CD4-positive, alpha-beta T cell treated with Interferon gamma for 1 hour (primary cell): Measurements from ENCODE around the gene TAS2R19.
"Not testable (repeated sequence)": the region's sequence is repeated elsewhere in the genome, so short reads cannot be mapped to it uniquely, and the experiment has no call there.

Experiments used
- DNase-seq: peaks from one replicate; pipeline ENCODE4 v3.0.0-alpha.2; 2020

The TAS2R19 gene

GRCh38 chr12:11022520-11022919 is at the start of gene TAS2R19:
Gene TAS2R19, minus strand, starts transcription at chr12:11022620. Its CDS starts 49 bp downstream, at chr12:11022571.
- no peak for DNase-seq

- DNase-seq = no peak
Measured at GRCh38 chr12:11071414-11071813, 49.0 kb upstream of the TAS2R19 start.

- DNase-seq = no peak
Measured at GRCh38 chr12:11070999-11071398, 48.6 kb upstream of the TAS2R19 start.

- no peak for DNase-seq
Measured at GRCh38 chr12:11069854-11070365, 47.5 kb upstream of the TAS2R19 start.

- DNase-seq = no peak
Measured at GRCh38 chr12:11067514-11067913, 45.1 kb upstream of the TAS2R19 start.

- DNase-seq = not testable (repeated sequence)
Measured at GRCh38 chr12:11062194-11062593, 39.8 kb upstream of the TAS2R19 start, which contains the start of gene TAS2R46. Gene TAS2R46, minus strand, starts transcription at chr12:11062294. Its CDS starts 0 bp downstream, at chr12:11062294.

- no peak for DNase-seq
Measured at GRCh38 chr12:11059784-11060183, 37.4 kb upstream of the TAS2R19 start.

GRCh38 chr12:11059041-11059440 is 36.6 kb upstream of the TAS2R19 start:
- no peak for DNase-seq

GRCh38 chr12:11055306-11055705 is 32.9 kb upstream of the TAS2R19 start:
- no peak for DNase-seq

- not testable (repeated sequence) for DNase-seq
Measured at GRCh38 chr12:11049806-11050531, 27.5 kb upstream of the TAS2R19 start.

GRCh38 chr12:11041366-11041765 is 18.9 kb upstream of the TAS2R19 start:
- not testable (repeated sequence) for DNase-seq

GRCh38 chr12:11040162-11040561 is 17.7 kb upstream of the TAS2R19 start:
- no peak for DNase-seq

GRCh38 chr12:11039171-11039570 is 16.8 kb upstream of the TAS2R19 start:
- DNase-seq = no peak

GRCh38 chr12:11033959-11034358 is 11.5 kb upstream of the TAS2R19 start:
- not testable (repeated sequence) for DNase-seq

GRCh38 chr12:11031307-11031706 is 8.9 kb upstream of the TAS2R19 start, which contains the start of gene TAS2R31:
Gene TAS2R31, minus strand, starts transcription at chr12:11031407. Its CDS starts 72 bp downstream, at chr12:11031335.
- no peak for DNase-seq

- no peak for DNase-seq
Measured at GRCh38 chr12:11026118-11026517, 3.7 kb upstream of the TAS2R19 start.

GRCh38 chr12:11023387-11023786 is 967 bp upstream of the TAS2R19 start:
- DNase-seq = no peak

- DNase-seq = no peak
Measured at GRCh38 chr12:11016937-11017336, 5.5 kb downstream of the TAS2R19 start.

GRCh38 chr12:11015775-11016430 is 6.5 kb downstream of the TAS2R19 start:
- DNase-seq = no peak

GRCh38 chr12:11014234-11014633 is 8.2 kb downstream of the TAS2R19 start:
- DNase-seq = no peak

GRCh38 chr12:11007608-11008007 is 14.8 kb downstream of the TAS2R19 start:
- DNase-seq = no peak

- DNase-seq = no peak
Measured at GRCh38 chr12:10998204-10998603, 24.2 kb downstream of the TAS2R19 start, which contains the start of gene TAS2R20. Gene TAS2R20, minus strand, starts transcription at chr12:10998304. Its CDS starts 429 bp downstream, at chr12:10997875.

GRCh38 chr12:10994307-10994706 is 28.1 kb downstream of the TAS2R19 start:
- DNase-seq = no peak

- no peak for DNase-seq
Measured at GRCh38 chr12:10989107-10989506, 33.3 kb downstream of the TAS2R19 start.
